NCI-H1105 (cell line): ENCODE data around the gene ADGRG7.
"Not testable (repeated sequence)": the region's sequence is repeated elsewhere in the genome, so short reads cannot be mapped to it uniquely, and the experiment has no call there.

ENCODE experiments used
- DNase-seq: peaks from one replicate; lab custom pipeline; 2025; lab: John Stamatoyannopoulos, UW

Gene ADGRG7, protein sequence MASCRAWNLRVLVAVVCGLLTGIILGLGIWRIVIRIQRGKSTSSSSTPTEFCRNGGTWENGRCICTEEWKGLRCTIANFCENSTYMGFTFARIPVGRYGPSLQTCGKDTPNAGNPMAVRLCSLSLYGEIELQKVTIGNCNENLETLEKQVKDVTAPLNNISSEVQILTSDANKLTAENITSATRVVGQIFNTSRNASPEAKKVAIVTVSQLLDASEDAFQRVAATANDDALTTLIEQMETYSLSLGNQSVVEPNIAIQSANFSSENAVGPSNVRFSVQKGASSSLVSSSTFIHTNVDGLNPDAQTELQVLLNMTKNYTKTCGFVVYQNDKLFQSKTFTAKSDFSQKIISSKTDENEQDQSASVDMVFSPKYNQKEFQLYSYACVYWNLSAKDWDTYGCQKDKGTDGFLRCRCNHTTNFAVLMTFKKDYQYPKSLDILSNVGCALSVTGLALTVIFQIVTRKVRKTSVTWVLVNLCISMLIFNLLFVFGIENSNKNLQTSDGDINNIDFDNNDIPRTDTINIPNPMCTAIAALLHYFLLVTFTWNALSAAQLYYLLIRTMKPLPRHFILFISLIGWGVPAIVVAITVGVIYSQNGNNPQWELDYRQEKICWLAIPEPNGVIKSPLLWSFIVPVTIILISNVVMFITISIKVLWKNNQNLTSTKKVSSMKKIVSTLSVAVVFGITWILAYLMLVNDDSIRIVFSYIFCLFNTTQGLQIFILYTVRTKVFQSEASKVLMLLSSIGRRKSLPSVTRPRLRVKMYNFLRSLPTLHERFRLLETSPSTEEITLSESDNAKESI

DNA sequence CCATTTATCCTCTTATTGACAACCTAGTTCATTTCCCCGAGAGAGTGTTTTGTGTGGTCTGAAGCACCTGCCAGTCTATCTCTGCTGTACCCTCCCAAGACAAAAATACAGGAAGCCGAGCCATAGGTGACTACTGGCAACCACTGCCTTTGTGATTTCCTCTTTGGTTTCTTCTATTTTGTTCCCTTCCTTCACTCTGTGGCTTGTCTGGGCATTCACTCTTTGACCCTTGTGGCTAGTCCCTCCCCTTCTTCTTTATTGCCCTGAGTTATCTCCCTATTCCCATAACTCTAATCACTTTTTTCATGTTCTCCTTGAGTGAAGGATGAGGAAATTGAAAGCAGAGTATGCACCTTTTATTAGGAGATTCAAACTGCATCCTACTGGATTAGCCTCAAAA, at the start of gene ADGRG7:
Gene ADGRG7, plus strand, starts transcription at position 297 of the 400 bp plus-strand sequence. CDS start 256 bp downstream, outside the sequence.
- no peak for DNase-seq

DNA sequence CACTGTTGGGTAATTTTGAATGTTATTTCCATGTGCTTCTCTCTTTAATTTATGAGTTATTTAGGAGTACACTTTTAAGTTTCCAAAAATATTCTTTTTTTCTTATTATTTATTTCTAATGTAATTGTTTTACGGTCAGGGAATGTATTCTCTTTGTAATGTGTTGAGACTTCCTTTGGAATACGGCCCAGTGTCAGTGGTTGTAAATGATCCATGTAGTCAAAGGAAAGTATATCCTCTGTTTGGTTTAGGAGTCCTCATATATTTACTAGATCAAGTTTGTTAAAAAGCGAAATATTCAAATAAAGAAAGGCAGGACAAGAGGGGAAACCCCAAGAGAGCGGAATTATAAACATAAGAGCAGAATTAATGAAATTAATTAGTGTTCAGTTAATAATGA, 49.0 kb upstream of the ADGRG7 start:
- no peak for DNase-seq

DNA sequence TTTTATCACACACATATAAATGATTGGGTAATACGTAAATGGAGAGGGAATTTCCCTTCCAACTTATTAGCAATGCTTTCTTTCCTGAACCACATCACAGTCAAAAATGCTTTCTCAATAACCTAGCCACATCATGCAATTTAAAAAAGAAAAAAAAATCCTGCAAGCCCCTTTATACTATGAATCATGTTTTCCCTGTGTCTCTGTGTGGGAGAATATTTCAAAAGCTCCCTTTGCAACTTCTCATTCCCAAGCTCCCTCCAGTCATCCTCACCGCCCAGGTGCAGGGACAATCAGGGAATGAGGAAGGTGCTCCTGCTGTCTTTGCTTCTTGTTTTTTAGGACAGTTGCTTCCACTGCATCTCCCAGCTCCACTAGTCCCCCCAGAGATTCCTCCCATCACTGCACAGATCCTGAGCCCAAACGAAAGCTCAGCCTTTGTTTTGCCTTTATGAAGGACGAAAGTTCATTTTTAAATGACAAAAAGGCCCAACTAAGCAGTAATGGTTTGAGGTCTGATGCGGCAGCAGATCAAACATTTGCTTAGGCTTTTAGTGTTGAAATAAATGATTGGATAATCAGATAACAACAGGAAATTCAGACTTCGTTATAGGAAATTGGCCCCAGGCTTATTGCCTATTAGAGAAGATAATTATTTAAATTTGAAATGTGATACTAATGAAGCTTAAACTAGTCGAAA, 47.8 kb upstream of the ADGRG7 start:
- DNase-seq, result no peak

DNA sequence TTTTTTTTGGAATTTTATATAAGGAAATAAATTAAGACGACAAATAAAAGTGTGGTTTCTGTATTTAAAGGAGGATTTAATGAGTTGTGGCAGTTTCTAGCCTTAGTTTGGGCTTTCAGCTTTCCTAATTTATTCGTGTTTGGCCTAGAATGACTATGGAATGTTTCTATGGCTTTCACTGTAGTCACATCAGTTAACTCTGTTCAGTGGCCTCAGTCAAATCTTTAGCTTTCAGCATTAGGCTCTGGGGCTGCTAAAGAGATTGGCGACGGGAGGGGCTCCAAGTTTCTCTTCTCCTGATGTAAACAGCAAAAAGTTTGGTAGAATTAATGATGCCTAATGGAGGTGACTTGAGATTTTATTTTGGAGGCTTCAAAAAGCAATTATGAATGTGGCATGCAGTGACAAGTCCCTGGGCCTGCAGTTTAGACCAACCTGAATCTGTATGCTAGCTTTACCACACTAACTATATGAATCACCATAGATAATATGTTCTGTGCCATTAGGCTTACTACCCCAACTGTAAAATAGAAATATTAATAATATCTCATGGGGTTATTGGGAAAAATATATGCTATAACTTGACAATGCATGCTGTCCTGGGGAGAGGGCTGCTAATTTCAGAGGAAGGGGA, 47.1 kb upstream of the ADGRG7 start:
- no peak for DNase-seq

DNA sequence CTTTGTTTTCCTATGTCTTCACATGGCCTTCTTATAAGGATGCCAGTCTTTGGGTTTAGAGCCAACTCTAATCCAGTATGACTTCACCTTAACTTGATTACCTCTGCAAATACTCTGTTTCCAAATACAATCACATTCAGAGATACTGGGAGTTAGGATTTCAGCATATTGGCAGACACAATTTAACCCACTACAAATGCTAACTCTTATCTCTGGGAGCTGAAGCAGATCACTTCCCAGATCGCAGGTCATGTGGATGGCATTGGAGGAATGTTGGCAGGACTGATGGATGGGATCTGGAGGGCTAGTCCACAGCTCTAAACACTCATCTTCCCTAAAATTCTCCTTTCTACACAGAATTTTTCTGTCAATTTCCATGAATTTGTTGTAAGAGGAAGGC, 46.2 kb upstream of the ADGRG7 start:
- DNase-seq, result no peak

DNA sequence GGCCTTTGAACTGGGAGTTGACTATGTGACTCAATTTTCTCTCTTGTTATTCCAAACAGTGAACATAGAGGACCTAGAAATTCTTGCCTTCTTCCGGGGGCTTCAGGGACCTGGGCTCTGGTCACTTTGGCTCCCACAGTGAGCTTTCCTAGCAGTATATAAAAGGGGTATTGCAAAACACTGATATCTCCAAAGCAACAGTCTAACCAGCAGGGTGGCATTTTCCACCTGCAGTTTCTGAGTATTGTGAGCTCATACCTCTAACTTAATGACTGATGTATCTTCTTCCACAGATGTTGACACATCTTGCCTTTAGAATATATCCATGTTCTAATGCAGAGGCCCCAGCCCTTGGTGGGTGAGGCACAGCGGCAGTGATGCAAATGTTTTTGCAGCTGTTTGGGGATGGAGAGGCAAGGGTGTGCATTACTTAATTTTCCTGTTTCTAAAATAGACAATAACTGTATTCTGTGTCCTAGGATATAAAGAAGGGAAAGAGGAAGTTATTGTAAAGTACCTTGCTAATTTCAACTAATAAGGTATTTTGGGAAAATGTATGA, 45.7 kb upstream of the ADGRG7 start:
- DNase-seq, result no peak

DNA sequence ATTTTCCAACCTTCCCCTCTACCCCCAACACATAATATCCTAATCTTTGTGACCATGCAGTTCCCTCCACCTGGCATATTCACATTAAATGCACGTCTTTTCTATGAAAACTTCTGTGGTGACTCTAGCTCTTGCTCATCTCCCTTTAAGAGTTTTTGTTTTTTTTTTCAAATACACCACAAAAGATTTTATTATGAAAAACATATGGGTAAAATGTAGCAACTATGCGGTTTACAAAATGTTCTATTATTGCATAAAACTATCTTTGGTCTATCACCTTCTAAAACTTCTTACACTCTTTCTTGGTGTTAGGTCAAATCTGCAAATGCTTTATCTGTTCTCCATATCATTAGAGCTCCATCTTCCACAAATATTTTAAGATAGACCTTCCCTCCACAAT, 38.6 kb upstream of the ADGRG7 start:
- no peak for DNase-seq

DNA sequence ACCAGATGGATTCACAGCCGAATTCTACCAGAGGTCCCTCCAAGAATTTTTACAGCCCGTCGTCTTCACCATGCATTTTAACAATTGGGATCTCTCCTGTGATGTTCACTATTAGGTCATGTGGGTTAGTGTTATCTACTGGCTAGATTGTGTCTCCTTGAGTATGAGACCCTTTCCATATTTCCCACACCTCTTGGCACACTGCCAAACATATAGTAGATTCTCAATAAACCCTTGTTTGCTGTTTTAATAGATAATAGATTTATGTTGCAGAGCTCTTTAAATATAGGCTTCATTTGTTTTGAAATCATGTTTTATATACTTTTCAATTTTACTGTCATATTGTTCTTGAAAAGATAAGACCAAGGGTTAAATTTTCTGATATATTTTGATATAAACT, 34.9 kb upstream of the ADGRG7 start:
- no peak for DNase-seq

DNA sequence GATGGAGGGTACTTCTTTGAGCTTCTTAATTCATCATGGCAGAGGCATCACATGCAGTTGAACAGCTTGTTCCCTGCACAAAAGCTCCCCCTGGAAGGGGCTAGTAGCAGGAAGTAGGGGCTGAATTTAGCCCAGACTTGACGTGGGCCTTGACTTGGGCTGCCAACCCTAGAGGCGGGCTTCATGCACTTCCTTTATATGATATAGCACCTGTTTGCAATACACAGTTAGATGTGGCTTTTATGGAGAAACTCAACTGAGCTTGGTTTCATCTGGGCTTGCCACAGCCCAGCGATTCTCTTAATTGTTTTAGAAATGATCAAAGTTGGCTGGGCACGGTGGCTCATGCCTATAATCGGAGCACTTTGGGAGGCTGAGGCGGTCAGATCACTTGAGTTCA, 33.7 kb upstream of the ADGRG7 start:
- no peak for DNase-seq

DNA sequence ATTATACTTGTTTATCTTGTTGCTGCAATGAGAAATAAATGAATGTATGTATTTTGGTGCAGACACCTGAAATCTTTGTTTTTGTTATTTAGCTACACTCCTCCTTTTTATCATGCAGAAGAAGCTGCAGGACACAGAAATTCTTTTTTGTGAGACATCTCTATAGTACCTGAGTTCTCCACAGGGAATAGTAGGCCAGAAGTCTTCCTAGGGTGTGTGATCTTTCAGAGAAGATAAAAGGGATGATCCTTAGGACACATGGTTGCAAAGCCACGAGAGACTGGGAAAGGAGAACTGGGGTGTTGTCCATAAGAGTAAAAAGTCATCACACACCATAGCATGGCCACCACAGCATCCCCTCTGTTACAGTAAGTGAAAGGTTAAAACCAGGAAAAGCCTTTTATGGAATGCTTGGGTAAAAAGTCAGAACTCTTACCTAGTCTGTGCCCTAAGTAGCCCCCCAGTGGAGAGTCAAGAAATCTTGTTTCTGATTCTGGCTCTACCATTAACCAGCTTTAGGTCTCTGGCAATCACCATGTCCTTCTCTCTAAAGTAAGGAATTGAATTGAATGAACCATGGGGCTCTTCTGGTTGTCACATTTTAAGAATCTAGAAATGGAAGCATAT, 31.9 kb upstream of the ADGRG7 start:
- DNase-seq, result no peak

DNA sequence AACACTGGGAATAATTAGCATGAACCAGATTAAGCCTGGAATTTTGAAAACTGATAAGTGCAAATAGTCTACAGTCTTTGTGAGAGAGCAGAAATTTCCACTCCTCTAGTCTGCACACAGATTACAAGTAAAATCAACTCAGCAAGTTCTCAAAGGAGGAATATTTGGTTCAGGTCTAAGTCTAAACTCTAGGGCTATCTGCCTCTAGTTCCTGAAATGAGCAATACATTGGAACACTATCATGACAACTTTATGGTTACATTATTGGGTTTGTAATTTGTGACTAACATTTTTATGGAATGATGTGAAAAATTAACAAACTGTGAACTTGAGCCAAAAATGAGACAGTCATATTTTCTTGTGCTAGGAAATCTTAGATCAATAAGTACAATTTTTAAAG, 30.8 kb upstream of the ADGRG7 start:
- DNase-seq, result no peak

DNA sequence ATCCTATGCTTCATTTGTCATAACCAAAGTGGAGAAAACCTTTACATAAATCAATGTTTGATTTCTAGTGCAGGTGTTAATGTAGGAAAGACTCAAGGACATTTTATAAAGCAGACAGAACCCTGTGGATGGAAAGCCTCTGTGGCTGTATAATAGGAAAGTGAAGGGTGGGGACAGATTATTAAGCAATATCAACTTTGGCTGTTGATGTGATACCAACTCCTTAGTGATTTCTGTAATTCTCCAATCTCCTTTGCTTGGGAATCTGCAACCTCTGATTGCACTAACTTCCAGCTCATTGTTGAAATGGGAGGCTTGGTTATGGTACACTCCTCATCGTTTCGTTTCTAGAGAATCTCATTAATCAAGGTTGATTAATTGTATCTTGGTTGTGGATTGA, 29.3 kb upstream of the ADGRG7 start:
- no peak for DNase-seq

DNA sequence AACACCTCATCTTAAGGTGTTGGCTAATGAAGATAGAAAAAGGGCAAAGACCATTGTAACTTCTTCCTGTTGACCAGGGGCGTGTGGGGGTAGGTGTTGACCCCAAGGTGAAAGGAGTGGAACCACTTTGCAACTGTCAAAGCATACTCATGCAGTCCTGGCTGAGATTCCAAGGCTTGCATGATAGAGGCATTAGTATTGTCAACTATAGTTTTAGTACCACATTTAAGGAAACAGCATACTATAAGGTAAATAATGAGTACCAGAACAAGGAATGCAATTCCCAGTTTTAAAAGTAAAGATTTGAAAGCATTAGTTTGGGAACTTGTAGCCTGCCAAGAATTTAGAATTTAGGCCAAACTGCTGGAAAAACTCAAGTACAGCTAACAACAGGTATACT, 27.8 kb upstream of the ADGRG7 start:
- no peak for DNase-seq

DNA sequence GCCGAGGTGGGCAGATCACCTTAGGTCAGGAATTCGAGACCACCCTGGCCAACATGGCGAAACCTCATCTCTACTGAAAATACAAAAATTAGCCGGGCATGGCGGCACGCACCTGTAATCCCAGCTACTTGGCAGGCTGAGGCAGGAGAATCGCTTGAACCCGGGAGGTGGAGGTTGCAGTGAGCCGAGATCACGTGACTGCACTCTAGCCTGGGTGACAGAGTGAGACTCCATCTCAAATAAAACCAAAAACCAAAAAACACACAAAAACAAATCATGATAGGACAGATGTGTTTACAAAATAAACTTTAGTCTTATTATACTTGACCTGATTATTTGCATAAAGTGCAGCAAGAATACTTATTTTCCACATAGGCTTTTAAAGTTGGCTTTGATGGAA, 27.2 kb upstream of the ADGRG7 start:
- DNase-seq, result not testable (repeated sequence)

DNA sequence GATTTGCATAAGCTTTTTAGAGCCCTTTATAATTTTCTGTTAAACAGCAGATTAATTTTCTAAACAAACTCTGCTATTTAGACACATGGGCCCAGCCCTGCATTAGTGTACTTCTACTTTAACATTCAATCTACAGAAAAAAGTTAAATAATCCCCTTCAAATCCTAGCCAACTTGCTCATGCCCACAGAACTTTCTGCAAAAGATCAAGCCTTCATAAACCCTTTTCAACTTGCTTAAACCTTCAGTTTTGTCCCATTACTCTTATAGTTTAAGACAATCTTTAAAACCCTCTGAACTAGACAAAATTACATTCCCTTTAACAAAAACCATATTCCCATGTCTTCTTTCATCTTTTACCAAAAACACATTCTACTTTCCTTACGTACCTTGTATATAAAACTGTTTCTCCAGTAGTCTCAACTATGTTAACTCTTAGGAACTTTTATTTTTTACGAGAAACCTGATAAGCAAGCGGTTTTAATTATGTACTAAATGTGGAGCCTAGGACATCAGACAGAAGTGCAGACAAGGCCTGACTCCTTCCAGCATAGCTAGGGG, 25.2 kb upstream of the ADGRG7 start:
- DNase-seq, result no peak

DNA sequence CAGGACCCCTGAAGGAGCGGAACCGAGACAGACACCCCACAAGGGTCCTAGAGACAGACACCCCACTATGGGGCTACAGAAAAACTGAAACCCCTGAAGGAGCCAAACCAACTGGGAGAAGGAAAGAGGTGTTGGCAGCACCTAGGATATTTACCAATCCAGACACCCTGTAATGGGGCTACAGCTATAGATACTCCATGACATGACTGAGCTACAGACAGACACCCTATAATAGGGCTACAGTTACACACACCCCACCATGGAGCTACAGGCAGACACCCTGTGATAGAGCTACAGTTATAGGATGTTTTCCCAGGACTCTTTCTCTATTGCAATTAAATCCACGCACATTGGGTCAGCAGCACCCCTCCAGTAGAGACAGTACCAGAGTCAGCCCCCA, 22.6 kb upstream of the ADGRG7 start:
- no peak for DNase-seq

DNA sequence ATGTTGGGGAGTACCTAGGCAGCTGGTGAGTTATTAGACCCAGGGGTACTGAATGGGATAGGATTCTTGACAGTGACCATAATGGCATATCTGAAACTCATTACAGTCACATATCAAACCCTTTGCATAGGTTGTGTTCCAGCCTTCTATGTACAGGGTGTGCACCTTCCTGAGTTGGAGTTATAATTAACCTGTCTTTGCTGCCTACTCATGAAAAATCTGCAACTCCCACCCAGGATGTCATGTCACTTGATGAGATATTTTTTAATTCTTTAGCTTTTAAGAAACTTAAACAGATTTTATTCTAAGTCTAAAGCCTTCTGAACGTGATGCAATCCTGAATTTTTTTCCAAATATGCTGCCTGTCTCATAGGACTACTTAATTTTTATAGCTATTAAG, 21.1 kb upstream of the ADGRG7 start:
- DNase-seq, result no peak

DNA sequence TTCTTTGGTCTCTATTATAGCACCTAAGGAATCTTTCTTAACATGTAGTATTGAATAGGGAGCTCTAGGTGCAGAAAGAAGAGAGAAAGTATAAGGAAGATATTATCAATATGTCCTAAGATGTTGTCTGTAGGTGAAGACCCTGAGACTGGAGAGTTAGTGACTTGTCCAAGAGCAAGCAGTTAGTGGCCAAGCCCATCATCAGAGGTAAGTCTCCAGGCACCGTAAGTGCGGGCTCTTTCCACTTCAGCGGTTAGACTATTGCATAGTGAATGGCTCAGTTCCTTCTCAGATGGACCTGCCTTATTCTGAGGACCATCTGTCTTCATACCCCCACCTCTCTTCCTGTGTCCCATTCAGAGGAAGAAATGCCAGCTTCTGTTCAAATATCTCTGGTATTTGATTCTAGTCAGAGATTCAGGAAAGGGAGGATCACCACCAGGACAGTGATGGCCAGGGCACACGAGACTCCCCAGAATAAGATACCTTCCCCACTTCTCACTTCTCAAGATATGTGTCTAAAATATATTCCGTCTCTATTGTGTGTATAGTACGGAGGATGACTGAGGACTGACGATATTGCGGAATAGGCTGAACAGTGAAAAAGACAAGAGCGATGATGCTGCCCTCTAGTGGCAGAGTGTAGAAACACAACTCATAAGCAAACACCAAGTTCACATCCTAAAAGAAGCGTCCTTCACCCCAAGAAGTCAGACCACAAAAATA, 19.1 kb upstream of the ADGRG7 start:
- peak; percentile 55 for DNase-seq

DNA sequence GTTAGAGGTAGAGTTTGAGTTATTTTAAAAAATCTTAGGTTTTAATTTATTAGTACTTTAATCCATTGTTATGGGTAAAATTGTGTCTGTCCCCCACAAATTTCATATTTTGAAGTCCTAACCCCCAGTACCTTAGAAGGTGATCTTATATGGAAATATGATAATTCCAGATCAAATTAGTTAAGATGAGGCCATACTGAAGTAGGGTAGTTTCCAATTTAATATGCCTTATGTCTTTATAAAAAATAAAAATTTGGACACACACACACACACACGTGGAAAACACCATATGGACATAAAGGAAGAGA, 18.6 kb upstream of the ADGRG7 start:
- DNase-seq, result no peak

DNA sequence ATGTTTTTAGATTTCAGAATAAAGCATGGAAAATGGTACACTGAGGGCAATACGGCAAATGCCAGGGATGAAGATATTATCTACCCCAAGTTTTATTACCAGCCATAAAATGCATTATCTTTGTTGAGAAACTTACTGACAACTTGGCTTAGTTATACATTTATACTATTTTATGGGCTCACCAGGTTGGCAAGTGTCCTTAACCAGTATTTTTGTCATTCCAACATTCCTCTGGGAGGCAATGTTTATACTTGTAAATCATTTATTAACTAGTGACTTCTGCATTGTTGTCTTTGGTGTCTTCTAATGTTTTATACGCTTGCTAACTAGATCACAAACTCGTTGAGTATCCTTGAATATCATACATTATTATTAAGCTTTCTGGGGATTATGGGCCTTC, 18.0 kb upstream of the ADGRG7 start:
- no peak for DNase-seq
